NCI-H128 (cell line): Measurements from ENCODE around the gene FRK.
"Not testable (repeated sequence)": the region's sequence is repeated elsewhere in the genome, so short reads cannot be mapped to it uniquely, and the experiment has no call there.

Experiments used
- DNase-seq: peaks from one replicate; lab custom pipeline; 2025; ENCODE audit not compliant: unreplicated experiment; lab: John Stamatoyannopoulos, UW

The FRK gene

GRCh38 chr6:115947966-115948541 is 112.6 kb downstream of the FRK start:
- no peak for DNase-seq

- DNase-seq, result no peak
Observed at GRCh38 chr6:115945812-115946211, 114.9 kb downstream of the FRK start.

GRCh38 chr6:115945306-115945705 is 115.4 kb downstream of the FRK start:
- no peak for DNase-seq

GRCh38 chr6:115944829-115945228 is 115.9 kb downstream of the FRK start:
- DNase-seq, result not testable (repeated sequence)

- not testable (repeated sequence) for DNase-seq
Observed at GRCh38 chr6:115937502-115937901, 123.2 kb downstream of the FRK start.

GRCh38 chr6:115935361-115935760 is 125.3 kb downstream of the FRK start:
- DNase-seq, result no peak

- no peak for DNase-seq
Observed at GRCh38 chr6:115934829-115935228, 125.9 kb downstream of the FRK start.

- no peak for DNase-seq
Observed at GRCh38 chr6:115934145-115934544, 126.5 kb downstream of the FRK start.

GRCh38 chr6:115932481-115932880 is 128.2 kb downstream of the FRK start:
- no peak for DNase-seq

- not testable (repeated sequence) for DNase-seq
Observed at GRCh38 chr6:115928000-115928399, 132.7 kb downstream of the FRK start.

GRCh38 chr6:115922971-115923370 is 137.7 kb downstream of the FRK start:
- no peak for DNase-seq

- DNase-seq, result no peak
Observed at GRCh38 chr6:115914098-115914497, 146.6 kb downstream of the FRK start.

- no peak for DNase-seq
Observed at GRCh38 chr6:115909923-115910546, 150.7 kb downstream of the FRK start.

- DNase-seq, result no peak
Observed at GRCh38 chr6:115908906-115909559, 151.7 kb downstream of the FRK start.

GRCh38 chr6:115905471-115905870 is 155.2 kb downstream of the FRK start:
- no peak for DNase-seq

GRCh38 chr6:115902436-115902835 is 158.3 kb downstream of the FRK start:
- no peak for DNase-seq

- no peak for DNase-seq
Observed at GRCh38 chr6:115901896-115902295, 158.8 kb downstream of the FRK start.

GRCh38 chr6:115899730-115900282 is 160.9 kb downstream of the FRK start:
- no peak for DNase-seq

- no peak for DNase-seq
Observed at GRCh38 chr6:115898246-115898645, 162.4 kb downstream of the FRK start.

GRCh38 chr6:115896538-115897129 is 164.1 kb downstream of the FRK start:
- no peak for DNase-seq

GRCh38 chr6:115894426-115894992 is 166.2 kb downstream of the FRK start:
- no peak for DNase-seq
